Astrocyte (in vitro differentiated cells and primary cell): ENCODE data around the gene TARP.

Source experiments
- DNase-seq: peaks from one replicate; pipeline ENCODE4 v3.0.0-alpha.2; 2010; ENCODE audit warnings: low read depth
- FAIRE-seq: peaks from 2 replicates; lab custom pipeline; 2011; peaks lifted over from hg19 to GRCh38; lab: Jason Lieb, UNC
- H2AFZ ChIP-seq: 2 replicates; pipeline ENCODE4 v1.6.0; 2012; ENCODE audit warnings: low read depth, low read length, inconsistent platforms
- H3K27ac ChIP-seq: 2 replicates; pipeline ENCODE4 v1.5.1; 2011; ENCODE audit warnings: low read depth, low read length, inconsistent platforms
- H3K27me3 ChIP-seq: 2 replicates; pipeline ENCODE4 v1.6.0; 2011; ENCODE audit warnings: low read length, inconsistent platforms; ENCODE audit not compliant: insufficient read depth
- H3K36me3 ChIP-seq: 2 replicates; pipeline ENCODE4 v1.5.1; 2011; ENCODE audit warnings: low read length, inconsistent platforms; ENCODE audit not compliant: insufficient read depth
- H3K4me1 ChIP-seq: 2 replicates; pipeline ENCODE4 v1.5.1; 2011; ENCODE audit warnings: low read length, inconsistent platforms; ENCODE audit not compliant: insufficient read depth
- H3K4me2 ChIP-seq: 2 replicates; pipeline ENCODE4 v1.6.0; 2012; ENCODE audit warnings: low read length, inconsistent platforms
- H3K4me3 ChIP-seq: 2 replicates; pipeline ENCODE4 v1.5.1; 2011; ENCODE audit warnings: low read depth, mild to moderate bottlenecking, low read length, inconsistent platforms; ENCODE audit not compliant: insufficient read depth
- H3K79me2 ChIP-seq: 2 replicates; pipeline ENCODE4 v1.6.0; 2012; ENCODE audit warnings: mild to moderate bottlenecking, low read length, inconsistent platforms; ENCODE audit not compliant: insufficient read depth
- H3K9ac ChIP-seq: 2 replicates; pipeline ENCODE4 v1.6.0; 2012; ENCODE audit warnings: mild to moderate bottlenecking, low read length, inconsistent platforms
- H3K9me3 ChIP-seq: 2 replicates; pipeline ENCODE4 v1.5.1; 2012; ENCODE audit warnings: low read depth, mild to moderate bottlenecking, low read length, inconsistent platforms; ENCODE audit not compliant: insufficient read depth
- H4K20me1 ChIP-seq: 2 replicates; pipeline ENCODE4 v1.6.0; 2012; ENCODE audit warnings: low read length, inconsistent platforms; ENCODE audit not compliant: insufficient read depth
- H3K27ac Mint-ChIP-seq: one replicate; pipeline ENCODE4 v1.8.0; 2021; ENCODE audit warnings: mild to moderate bottlenecking, mixed read lengths; ENCODE audit not compliant: unreplicated experiment
- H3K27me3 Mint-ChIP-seq: one replicate; pipeline ENCODE4 v1.8.0; 2021; ENCODE audit warnings: low read depth, mixed read lengths; ENCODE audit not compliant: unreplicated experiment
- H3K36me3 Mint-ChIP-seq: one replicate; pipeline ENCODE4 v1.8.0; 2021; ENCODE audit warnings: low read depth, mixed read lengths; ENCODE audit not compliant: unreplicated experiment
- H3K4me1 Mint-ChIP-seq: one replicate; pipeline ENCODE4 v1.8.0; 2021; ENCODE audit warnings: low read depth, mixed read lengths; ENCODE audit not compliant: unreplicated experiment
- H3K4me3 Mint-ChIP-seq: one replicate; pipeline ENCODE4 v1.8.0; 2021; ENCODE audit warnings: mild to moderate bottlenecking, moderate library complexity, mixed read lengths; ENCODE audit not compliant: unreplicated experiment
- H3K9me3 Mint-ChIP-seq: one replicate; pipeline ENCODE4 v1.8.0; 2021; ENCODE audit warnings: mild to moderate bottlenecking, mixed read lengths; ENCODE audit not compliant: unreplicated experiment
- CTCF ChIP-seq: IDR thresholded peaks from 2 replicates; pipeline ENCODE4 v1.5.1; 2011; ENCODE audit warnings: low read depth, mild to moderate bottlenecking, inconsistent platforms, low read length, moderate library complexity; ENCODE audit not compliant: insufficient read depth
- EZH2 ChIP-seq: IDR thresholded peaks from 2 replicates; pipeline ENCODE4 v1.6.1; 2012; ENCODE audit warnings: mild to moderate bottlenecking, low read length, inconsistent platforms; ENCODE audit not compliant: insufficient read depth

Gene TARP

GRCh38 chr7:38303866-38304265, 30.4 kb upstream of the TARP start:
- Histone ChIP-seq H3K9ac (no peak overlapping the region), H3K4me2 (no peak overlapping the region), H3K27me3 (peaks cover 11% of the 10 kb centered on the region), H2AFZ (no peak overlapping the region), H3K36me3 (no peaks in the 10 kb centered on the region), H3K27ac (no peak overlapping the region), H3K4me3 (no peak overlapping the region), H3K4me1 (peaks cover 5% of the 10 kb centered on the region), H4K20me1 (no peaks in the 10 kb centered on the region), H3K9me3 (no peaks in the 10 kb centered on the region), H3K79me2 (no peaks in the 10 kb centered on the region)
- no peak overlapping the region for H3K4me3 Mint-ChIP-seq
- TF ChIP-seq CTCF (no peak), EZH2 (no peak)
- H3K27ac Mint-ChIP-seq = no peak overlapping the region
- FAIRE-seq (no peak), DNase-seq (no peak)
- no peaks in the 10 kb centered on the region for H3K36me3 Mint-ChIP-seq
- H3K4me1 Mint-ChIP-seq = peaks cover 2% of the 10 kb centered on the region
- H3K27me3 Mint-ChIP-seq = peaks cover 9% of the 10 kb centered on the region
- H3K9me3 Mint-ChIP-seq = peaks cover 5% of the 10 kb centered on the region

- H3K9ac ChIP-seq = no peak overlapping the region
- no peak overlapping the region for H3K4me2 ChIP-seq
- no peaks in the 10 kb centered on the region for H4K20me1 ChIP-seq
- Mint-ChIP-seq H3K36me3 (no peaks in the 10 kb centered on the region), H3K27ac (no peak overlapping the region), H3K4me3 (no peak overlapping the region), H3K27me3 (peaks cover 8% of the 10 kb centered on the region), H3K9me3 (no peaks in the 10 kb centered on the region), H3K4me1 (no peaks in the 10 kb centered on the region)
- no peak overlapping the region for H2AFZ ChIP-seq
- H3K27ac ChIP-seq = no peak overlapping the region
- H3K36me3 ChIP-seq = no peaks in the 10 kb centered on the region
- TF ChIP-seq CTCF = no peak
- no peak for TF ChIP-seq EZH2
- H3K4me3 ChIP-seq = no peak overlapping the region
- no peaks in the 10 kb centered on the region for H3K79me2 ChIP-seq
- peaks cover 9% of the 10 kb centered on the region for H3K27me3 ChIP-seq
- DNase-seq = no peak
- no peaks in the 10 kb centered on the region for H3K4me1 ChIP-seq
- no peak for FAIRE-seq
- no peaks in the 10 kb centered on the region for H3K9me3 ChIP-seq
Observed at GRCh38 chr7:38300175-38300574, 26.7 kb upstream of the TARP start.

GRCh38 chr7:38299275-38299931, 26.0 kb upstream of the TARP start:
- DNase-seq = no peak
- Mint-ChIP-seq H3K9me3 (no peaks in the 10 kb centered on the region), H3K27me3 (peaks cover 7% of the 10 kb centered on the region), H3K27ac (no peak overlapping the region), H3K36me3 (no peaks in the 10 kb centered on the region), H3K4me1 (no peaks in the 10 kb centered on the region), H3K4me3 (no peak overlapping the region)
- no peaks in the 10 kb centered on the region for H3K79me2 ChIP-seq
- H2AFZ ChIP-seq = no peak overlapping the region
- no peaks in the 10 kb centered on the region for H3K4me1 ChIP-seq
- H4K20me1 ChIP-seq = no peaks in the 10 kb centered on the region
- H3K9me3 ChIP-seq = no peaks in the 10 kb centered on the region
- no peak for FAIRE-seq
- H3K4me3 ChIP-seq = no peak overlapping the region
- H3K36me3 ChIP-seq = no peaks in the 10 kb centered on the region
- H3K4me2 ChIP-seq = no peak overlapping the region
- H3K9ac ChIP-seq = no peak overlapping the region
- no peak overlapping the region for H3K27ac ChIP-seq
- TF ChIP-seq EZH2 = no peak
- no peak for TF ChIP-seq CTCF
- peaks cover 6% of the 10 kb centered on the region for H3K27me3 ChIP-seq
